HL-60 (cell line): Measurements from ENCODE around the gene IQGAP3.

Experiments
- TF ChIP-seq, protein P1 (sequence below): IDR thresholded peaks from one replicate; pipeline ENCODE4 v1.5.1; 2011; ENCODE audit warnings: low read length, control low read depth, inconsistent platforms; ENCODE audit not compliant: insufficient read depth
- TF ChIP-seq, protein P2 (sequence below): IDR thresholded peaks from 2 replicates; pipeline ENCODE4 v1.6.1; 2012; ENCODE audit warnings: low read depth; ENCODE audit not compliant: insufficient replicate concordance

- TF ChIP-seq, protein P1, sequence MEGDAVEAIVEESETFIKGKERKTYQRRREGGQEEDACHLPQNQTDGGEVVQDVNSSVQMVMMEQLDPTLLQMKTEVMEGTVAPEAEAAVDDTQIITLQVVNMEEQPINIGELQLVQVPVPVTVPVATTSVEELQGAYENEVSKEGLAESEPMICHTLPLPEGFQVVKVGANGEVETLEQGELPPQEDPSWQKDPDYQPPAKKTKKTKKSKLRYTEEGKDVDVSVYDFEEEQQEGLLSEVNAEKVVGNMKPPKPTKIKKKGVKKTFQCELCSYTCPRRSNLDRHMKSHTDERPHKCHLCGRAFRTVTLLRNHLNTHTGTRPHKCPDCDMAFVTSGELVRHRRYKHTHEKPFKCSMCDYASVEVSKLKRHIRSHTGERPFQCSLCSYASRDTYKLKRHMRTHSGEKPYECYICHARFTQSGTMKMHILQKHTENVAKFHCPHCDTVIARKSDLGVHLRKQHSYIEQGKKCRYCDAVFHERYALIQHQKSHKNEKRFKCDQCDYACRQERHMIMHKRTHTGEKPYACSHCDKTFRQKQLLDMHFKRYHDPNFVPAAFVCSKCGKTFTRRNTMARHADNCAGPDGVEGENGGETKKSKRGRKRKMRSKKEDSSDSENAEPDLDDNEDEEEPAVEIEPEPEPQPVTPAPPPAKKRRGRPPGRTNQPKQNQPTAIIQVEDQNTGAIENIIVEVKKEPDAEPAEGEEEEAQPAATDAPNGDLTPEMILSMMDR, result no peak
- TF ChIP-seq, protein P2, sequence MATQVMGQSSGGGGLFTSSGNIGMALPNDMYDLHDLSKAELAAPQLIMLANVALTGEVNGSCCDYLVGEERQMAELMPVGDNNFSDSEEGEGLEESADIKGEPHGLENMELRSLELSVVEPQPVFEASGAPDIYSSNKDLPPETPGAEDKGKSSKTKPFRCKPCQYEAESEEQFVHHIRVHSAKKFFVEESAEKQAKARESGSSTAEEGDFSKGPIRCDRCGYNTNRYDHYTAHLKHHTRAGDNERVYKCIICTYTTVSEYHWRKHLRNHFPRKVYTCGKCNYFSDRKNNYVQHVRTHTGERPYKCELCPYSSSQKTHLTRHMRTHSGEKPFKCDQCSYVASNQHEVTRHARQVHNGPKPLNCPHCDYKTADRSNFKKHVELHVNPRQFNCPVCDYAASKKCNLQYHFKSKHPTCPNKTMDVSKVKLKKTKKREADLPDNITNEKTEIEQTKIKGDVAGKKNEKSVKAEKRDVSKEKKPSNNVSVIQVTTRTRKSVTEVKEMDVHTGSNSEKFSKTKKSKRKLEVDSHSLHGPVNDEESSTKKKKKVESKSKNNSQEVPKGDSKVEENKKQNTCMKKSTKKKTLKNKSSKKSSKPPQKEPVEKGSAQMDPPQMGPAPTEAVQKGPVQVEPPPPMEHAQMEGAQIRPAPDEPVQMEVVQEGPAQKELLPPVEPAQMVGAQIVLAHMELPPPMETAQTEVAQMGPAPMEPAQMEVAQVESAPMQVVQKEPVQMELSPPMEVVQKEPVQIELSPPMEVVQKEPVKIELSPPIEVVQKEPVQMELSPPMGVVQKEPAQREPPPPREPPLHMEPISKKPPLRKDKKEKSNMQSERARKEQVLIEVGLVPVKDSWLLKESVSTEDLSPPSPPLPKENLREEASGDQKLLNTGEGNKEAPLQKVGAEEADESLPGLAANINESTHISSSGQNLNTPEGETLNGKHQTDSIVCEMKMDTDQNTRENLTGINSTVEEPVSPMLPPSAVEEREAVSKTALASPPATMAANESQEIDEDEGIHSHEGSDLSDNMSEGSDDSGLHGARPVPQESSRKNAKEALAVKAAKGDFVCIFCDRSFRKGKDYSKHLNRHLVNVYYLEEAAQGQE, result no peak
These were observed 31.4 kb downstream of the IQGAP3 start for GRCh38 chr1:156540955-156541354.
